Lung (tissue), 12 donors: ENCODE data around the gene SEZ6L2. TPM values are rescaled to one million over a fixed set of nuclear protein-coding genes. Genes with fewer than 3 reads are reported as not detected.
"Not testable (repeated sequence)": the region's sequence is repeated elsewhere in the genome, so short reads cannot be mapped to it uniquely, and the experiment has no call there.

Experiments used
- ATAC-seq: fragments of 200-7000 bp; cut with Tn5 transposase; one replicate; pipeline ENCODE4 v1.9.1; 2020; ENCODE audit warnings: moderate number of reproducible peaks; ENCODE audit not compliant: insufficient read depth, low FRiP score
- DNase-seq, 3 donors: peaks; one replicate each; pipeline ENCODE4 v3.0.0-alpha.2; 2013 to 2017
- H3K27ac ChIP-seq, 2 donors: one replicate each; pipeline ENCODE4 v1.5.1; 2013; ENCODE audit warnings: mild to moderate bottlenecking in 2 of 2, moderate library complexity in 2 of 2, control low read depth in 1 of 2, inconsistent platforms in 1 of 2, low read depth in 1 of 2, low read length in 1 of 2
- H3K27me3 ChIP-seq, 3 donors: one replicate each; pipeline ENCODE4 v1.5.1; 2013; ENCODE audit warnings: low read length in 2 of 3; ENCODE audit not compliant: control insufficient read depth in 3 of 3, insufficient read depth in 3 of 3
- H3K36me3 ChIP-seq, 4 donors: one replicate each; pipeline ENCODE4 v1.5.1; 2013; ENCODE audit warnings: low read length in 4 of 4, mild to moderate bottlenecking in 1 of 4, moderate library complexity in 1 of 4; ENCODE audit not compliant: control insufficient read depth in 4 of 4, insufficient read depth in 4 of 4
- H3K4me1 ChIP-seq, 5 donors: one replicate each; pipeline ENCODE4 v1.5.1; 2013; ENCODE audit warnings: low read length in 5 of 5, mild to moderate bottlenecking in 2 of 5, moderate library complexity in 1 of 5; ENCODE audit not compliant: control insufficient read depth in 5 of 5, insufficient read depth in 5 of 5
- H3K4me3 ChIP-seq: one replicate; pipeline ENCODE4 v1.5.1; 2013; ENCODE audit warnings: mild to moderate bottlenecking, control low read depth, moderate library complexity
- H3K9ac ChIP-seq, 2 donors: one replicate each; pipeline ENCODE4 v1.5.1; 2013; ENCODE audit warnings: low read length in 2 of 2, control low read depth in 1 of 2; ENCODE audit not compliant: insufficient read depth in 1 of 2
- H3K9me3 ChIP-seq, 4 donors: one replicate each; pipeline ENCODE4 v1.5.1; 2013; ENCODE audit warnings: low read length in 3 of 4, mild to moderate bottlenecking in 1 of 4, moderate library complexity in 1 of 4; ENCODE audit not compliant: control insufficient read depth in 4 of 4, insufficient read depth in 3 of 4
- CTCF ChIP-seq: IDR thresholded peaks from 2 replicates; pipeline ENCODE4 v1.5.1; 2012; ENCODE audit warnings: mild to moderate bottlenecking; ENCODE audit errors: control extremely low read depth, extremely low read depth
- WGBS, 2 donors: extraction: QIAGEN DNeasy Blood & Tissue Kit; methylation state at CpG; one replicate each; pipeline ENCODE4 v1.1.7; 2013; 5-methylcytosine and 5-hydroxymethylcytosine counted together
- polyA plus RNA-seq, 2 donors: library from polyadenylated mRNA; stranded (reverse); fragments of 200-250 nt; gene quantifications; one replicate each; pipeline ENCODE4 v1.2.1, GENCODE V29; 2013
- total RNA-seq, 2 donors: library from RNA; depleted of rRNA in 1 of 2; stranded (reverse); fragments of >200 nt in 1 of 2; gene quantifications; one replicate each; pipeline ENCODE4 v1.2.1, GENCODE V29; 2014 to 2021
- donor health status: control.
- donor health status: control.
- donor health status: Bipolar disorder and iron deficiency.
- donor health status: healthy.
- donor health status: DM: yes; HTN: yes; CAD: no.

SEZ6L2 gene
- total and polyA plus RNA-seq, 4 donors = 4.6 to 19.2 (median 6.1) TPM

GRCh38 chr16:29834079-29834478 is 65.3 kb downstream of the SEZ6L2 start:
- no peak for DNase-seq
- Histone ChIP-seq H3K36me3 (peaks cover 0 to 66% (median 0%) of the 10 kb centered on the region in 4 donors), H3K9ac (no peak overlapping the region), H3K27ac (no peak overlapping the region), H3K4me3 (no peak overlapping the region), H3K27me3 (peaks cover 0 to 2% (median 0%) of the 10 kb centered on the region in 3 donors), H3K4me1 (peaks cover 0 to 2% (median 0%) of the 10 kb centered on the region in 5 donors), H3K9me3 (no peaks in the 10 kb centered on the region)
- TF ChIP-seq CTCF = no peak
- no peak for ATAC-seq
- 94 to 96% methylated on average over 5 of the region's 5 CpGs for WGBS, 2 donors

GRCh38 chr16:29833219-29833618 is 66.1 kb downstream of the SEZ6L2 start:
- H3K27ac ChIP-seq, H3K9me3 ChIP-seq, H3K27me3 ChIP-seq, ATAC-seq, H3K4me3 ChIP-seq, H3K4me1 ChIP-seq, H3K9ac ChIP-seq, DNase-seq: not testable (repeated sequence)
- 97 to 100% methylated on average over 4 of the region's 4 CpGs for WGBS, 2 donors
- peaks cover 0 to 59% (median 0%) of the 10 kb centered on the region in 4 donors for H3K36me3 ChIP-seq

- 84 to 91% methylated on average over 2 of the region's 2 CpGs for WGBS, 2 donors
- no peak for TF ChIP-seq CTCF
- ATAC-seq = no peak
- peaks cover 0 to 7% (median 0%) of the 10 kb centered on the region in 5 donors for H3K4me1 ChIP-seq
- H3K36me3 ChIP-seq = peaks cover 0 to 47% (median 0%) of the 10 kb centered on the region in 4 donors
- no peak overlapping the region for H3K27ac ChIP-seq
- H3K27me3 ChIP-seq = no peaks in the 10 kb centered on the region
- no peak overlapping the region for H3K9ac ChIP-seq
- no peak overlapping the region for H3K4me3 ChIP-seq
- no peaks in the 10 kb centered on the region for H3K9me3 ChIP-seq
- no peak for DNase-seq
These were observed 67.9 kb downstream of the SEZ6L2 start for GRCh38 chr16:29831490-29831889.

GRCh38 chr16:29830774-29831173 is 68.6 kb downstream of the SEZ6L2 start:
- 94 to 95% methylated on average over 11 of the region's 11 CpGs for WGBS, 2 donors
- DNase-seq (no peak), ATAC-seq (no peak)
- Histone ChIP-seq H3K9me3 (no peaks in the 10 kb centered on the region), H3K4me1 (peaks cover 0 to 13% (median 0%) of the 10 kb centered on the region in 5 donors), H3K9ac (no peak overlapping the region), H3K36me3 (peaks cover 0 to 47% (median 0%) of the 10 kb centered on the region in 4 donors), H3K4me3 (no peak overlapping the region), H3K27me3 (no peaks in the 10 kb centered on the region), H3K27ac (no peak overlapping the region)
- TF ChIP-seq CTCF = no peak
